ENCODE data around the gene LEFTY2.

DNA sequence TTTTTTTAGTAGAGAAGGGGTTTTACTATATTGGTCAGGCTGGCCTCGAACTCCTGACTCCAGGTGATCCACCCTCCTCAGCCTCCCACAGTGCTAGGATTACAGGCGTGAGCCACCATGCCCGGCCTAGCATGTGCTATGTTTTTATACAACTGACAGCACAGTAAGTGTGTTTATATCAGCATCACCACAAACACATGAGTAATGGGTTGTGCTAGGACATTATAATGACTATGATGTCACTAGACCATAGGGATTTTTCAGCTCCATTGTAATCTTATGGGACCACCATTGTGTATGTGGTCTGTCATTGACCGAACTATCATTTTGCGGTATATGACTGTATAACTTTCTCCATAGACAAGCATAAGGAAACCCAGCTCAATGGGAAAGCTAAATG lies 6.3 kb downstream of the LEFTY2 start:
- TF ChIP-seq CTCF (IDR thresholded peaks at IDR 0.05) (no peak), POLR2A (IDR thresholded peaks at IDR 0.05) (no peak)
